Measurements from ENCODE around the gene MME. TPM values are rescaled to one million over a fixed set of nuclear protein-coding genes. Genes with fewer than 3 reads are reported as not detected.

Gene MME
- total and polyA plus RNA-seq, 4 experiments from 2014 or later = 0.26 to 2.1 TPM; not detected in 2

DNA sequence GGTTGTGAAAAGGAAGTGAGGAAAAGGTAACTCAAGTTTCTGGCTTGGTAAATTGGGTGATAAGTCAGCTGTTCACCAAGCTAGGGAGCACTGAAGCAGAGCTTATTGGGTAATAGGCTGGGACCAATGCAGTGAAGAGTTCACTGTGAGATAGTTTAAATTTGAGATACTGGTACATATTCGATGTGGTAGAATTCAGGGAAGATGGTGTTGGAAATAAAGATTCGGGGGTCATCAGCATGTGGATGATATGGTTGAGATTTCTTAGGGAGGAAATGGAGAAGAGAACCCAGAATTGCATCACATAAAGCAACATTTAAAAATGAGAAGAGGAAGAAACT lies 16.9 kb downstream of the MME start:
- Histone ChIP-seq H3K4me1 (ENCODE audit: insufficient read depth, low read length) (no peaks in the 10 kb centered on the region), H3K27me3 (ENCODE audit: insufficient read depth, low read length) (no peaks in the 10 kb centered on the region), H3K36me3 (ENCODE audit: insufficient read depth, low read length) (no peaks in the 10 kb centered on the region), H3K9me3 (ENCODE audit: control insufficient read depth in 1 of 2, low read length in 2 of 2) (no peaks in the 10 kb centered on the region), H3K4me3 (ENCODE audit: low read length in 2 of 2) (no peak overlapping the region), H3K27ac (ENCODE audit: low read depth, low read length) (no peak overlapping the region)
- Mint-ChIP-seq H3K9me3 (peaks cover 0 to 12% (median 3%) of the 10 kb centered on the region in 8 donors), H3K4me3 (no peak overlapping the region), H3K4me1 (no peaks in the 10 kb centered on the region), H3K27ac (no peak overlapping the region), H3K27me3 (no peaks in the 10 kb centered on the region), H3K36me3 (no peaks in the 10 kb centered on the region)
- POLR2A ChIA-PET (ENCODE audit: partially characterized antibody) = no interaction called here
- intact Hi-C loops (cut with micrococcal nuclease) = no loop called here
- CTCF ChIA-PET (ENCODE audit: partially characterized antibody) = no interaction called here
- no peak for DNase-seq

DNA sequence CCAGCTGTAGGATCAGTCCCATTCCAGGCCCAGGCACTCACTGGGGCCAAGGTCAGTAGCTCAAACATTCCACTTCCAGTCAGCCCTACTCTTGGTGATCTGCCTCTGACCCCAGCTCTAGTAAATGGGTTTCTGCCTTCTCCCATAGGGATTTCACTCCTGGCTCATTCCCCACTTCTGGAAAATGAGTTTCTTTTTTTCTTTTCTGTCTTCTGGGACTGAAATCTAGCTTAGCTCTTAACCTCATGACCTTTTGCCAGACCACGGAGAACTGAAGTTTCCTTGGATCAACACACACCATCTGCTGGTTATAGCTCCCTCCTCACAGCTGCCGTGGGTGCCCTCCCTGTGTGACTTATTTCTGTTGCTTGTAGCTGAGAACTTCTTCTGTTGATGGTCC lies 21.3 kb downstream of the MME start:
- Mint-ChIP-seq H3K4me1 (no peaks in the 10 kb centered on the region), H3K4me3 (no peak overlapping the region), H3K9me3 (peaks cover 0 to 12% (median 6%) of the 10 kb centered on the region in 8 donors), H3K36me3 (no peaks in the 10 kb centered on the region), H3K27me3 (no peaks in the 10 kb centered on the region), H3K27ac (no peak overlapping the region)
- Histone ChIP-seq H3K36me3 (ENCODE audit: insufficient read depth, low read length) (no peaks in the 10 kb centered on the region), H3K4me3 (ENCODE audit: low read length in 2 of 2) (no peak overlapping the region), H3K4me1 (ENCODE audit: insufficient read depth, low read length) (no peaks in the 10 kb centered on the region), H3K27ac (ENCODE audit: low read depth, low read length) (no peak overlapping the region), H3K9me3 (ENCODE audit: control insufficient read depth in 1 of 2, low read length in 2 of 2) (no peaks in the 10 kb centered on the region), H3K27me3 (ENCODE audit: insufficient read depth, low read length) (no peaks in the 10 kb centered on the region)
- CTCF ChIA-PET (ENCODE audit: partially characterized antibody) = no interaction called here
- no peak for DNase-seq
- intact Hi-C loops (cut with micrococcal nuclease) = no loop called here
- POLR2A ChIA-PET (ENCODE audit: partially characterized antibody) = no interaction called here

DNA sequence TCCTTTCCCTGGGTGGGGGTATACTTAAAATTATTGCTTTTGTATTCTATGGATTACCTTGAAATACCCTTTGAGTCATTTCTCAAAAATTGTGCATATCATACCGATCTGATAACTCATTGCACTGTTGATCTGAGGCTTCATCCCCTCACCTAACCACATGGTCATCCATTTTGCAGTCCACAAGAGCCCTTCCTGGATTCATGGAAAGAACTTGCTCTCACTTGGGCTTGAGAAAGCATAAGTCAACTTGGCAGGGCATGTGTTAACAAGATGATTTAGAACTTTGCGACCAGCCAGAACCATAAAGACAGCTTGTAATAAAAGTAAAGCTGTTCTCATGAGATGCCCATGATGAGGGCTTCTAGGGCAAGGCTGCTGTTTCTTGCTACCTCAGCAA lies 22.2 kb downstream of the MME start:
- Histone ChIP-seq H3K36me3 (ENCODE audit: insufficient read depth, low read length) (no peaks in the 10 kb centered on the region), H3K9me3 (ENCODE audit: control insufficient read depth in 1 of 2, low read length in 2 of 2) (no peaks in the 10 kb centered on the region), H3K4me3 (ENCODE audit: low read length in 2 of 2) (no peak overlapping the region), H3K4me1 (ENCODE audit: insufficient read depth, low read length) (no peaks in the 10 kb centered on the region), H3K27me3 (ENCODE audit: insufficient read depth, low read length) (no peaks in the 10 kb centered on the region), H3K27ac (ENCODE audit: low read depth, low read length) (no peak overlapping the region)
- no peak for DNase-seq
- intact Hi-C loops (cut with micrococcal nuclease) = no loop called here
- Mint-ChIP-seq H3K27me3 (no peaks in the 10 kb centered on the region), H3K4me1 (no peaks in the 10 kb centered on the region), H3K27ac (no peak overlapping the region), H3K9me3 (peaks cover 0 to 16% (median 6%) of the 10 kb centered on the region in 8 donors), H3K4me3 (no peak overlapping the region), H3K36me3 (no peaks in the 10 kb centered on the region)
- POLR2A ChIA-PET (ENCODE audit: partially characterized antibody) = no interaction called here
- CTCF ChIA-PET (ENCODE audit: partially characterized antibody) = no interaction called here

DNA sequence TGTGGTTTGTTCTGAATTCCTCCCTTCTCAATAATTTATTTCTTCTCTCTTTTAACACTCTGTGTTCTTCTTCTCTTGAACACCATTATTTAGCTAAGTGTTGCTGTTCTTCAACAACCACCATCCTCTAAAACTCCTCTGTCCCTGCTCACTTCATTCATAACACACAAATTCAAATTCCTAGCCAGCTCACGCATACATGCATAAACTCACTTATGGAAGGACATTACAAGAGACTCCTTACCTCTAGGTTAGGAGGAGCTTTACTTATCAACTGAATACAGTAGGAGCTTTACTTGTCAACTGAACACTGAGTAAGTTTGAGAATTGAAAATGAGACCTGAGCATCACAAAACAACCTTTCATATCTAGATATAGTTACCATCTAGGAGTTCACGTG lies 23.6 kb downstream of the MME start:
- Mint-ChIP-seq H3K27me3 (no peaks in the 10 kb centered on the region), H3K27ac (no peak overlapping the region), H3K4me1 (no peaks in the 10 kb centered on the region), H3K36me3 (no peaks in the 10 kb centered on the region), H3K4me3 (no peak overlapping the region), H3K9me3 (peaks cover 0 to 9% (median 4%) of the 10 kb centered on the region in 8 donors)
- no peak overlapping the region for H3K27ac ChIP-seq (ENCODE audit: low read depth, low read length)
- POLR2A ChIA-PET (ENCODE audit: partially characterized antibody) = no interaction called here
- intact Hi-C loops (cut with micrococcal nuclease) = no loop called here
- no peak overlapping the region for H3K4me3 ChIP-seq (ENCODE audit: low read length in 2 of 2)
- CTCF ChIA-PET (ENCODE audit: partially characterized antibody) = no interaction called here
- H3K4me1 ChIP-seq (ENCODE audit: insufficient read depth, low read length) = no peaks in the 10 kb centered on the region
- no peaks in the 10 kb centered on the region for H3K27me3 ChIP-seq (ENCODE audit: insufficient read depth, low read length)
- H3K9me3 ChIP-seq (ENCODE audit: control insufficient read depth in 1 of 2, low read length in 2 of 2) = no peaks in the 10 kb centered on the region
- no peaks in the 10 kb centered on the region for H3K36me3 ChIP-seq (ENCODE audit: insufficient read depth, low read length)
- no peak for DNase-seq

DNA sequence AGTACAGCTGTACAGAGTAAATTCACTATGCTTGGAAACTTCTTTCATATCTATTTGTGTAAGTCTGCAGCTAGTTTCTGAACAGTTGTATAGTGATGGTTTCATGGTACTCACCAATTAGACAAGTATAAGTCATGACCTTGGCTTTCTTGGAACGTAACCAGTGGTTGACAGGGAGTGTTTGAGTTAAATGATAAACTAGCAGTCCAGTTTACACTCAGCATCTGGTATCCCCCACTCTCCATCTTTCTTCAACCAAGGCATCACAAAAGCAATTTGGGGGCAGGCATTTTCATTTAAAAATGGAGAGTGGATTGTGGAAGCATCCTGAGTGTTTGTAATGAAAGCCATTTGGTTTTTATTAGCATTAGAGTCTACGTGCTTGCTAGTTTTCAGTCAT lies 26.0 kb downstream of the MME start:
- intact Hi-C loops (cut with micrococcal nuclease) = no loop called here
- Histone ChIP-seq H3K36me3 (ENCODE audit: insufficient read depth, low read length) (no peaks in the 10 kb centered on the region), H3K4me1 (ENCODE audit: insufficient read depth, low read length) (no peaks in the 10 kb centered on the region), H3K4me3 (ENCODE audit: low read length in 2 of 2) (no peak overlapping the region), H3K27me3 (ENCODE audit: insufficient read depth, low read length) (no peaks in the 10 kb centered on the region), H3K27ac (ENCODE audit: low read depth, low read length) (no peak overlapping the region), H3K9me3 (ENCODE audit: control insufficient read depth in 1 of 2, low read length in 2 of 2) (no peaks in the 10 kb centered on the region)
- Mint-ChIP-seq H3K36me3 (no peaks in the 10 kb centered on the region), H3K27me3 (no peaks in the 10 kb centered on the region), H3K4me1 (peaks cover 0 to 5% (median 0%) of the 10 kb centered on the region in 4 donors), H3K4me3 (no peak overlapping the region), H3K9me3 (peaks cover 0 to 8% (median 3%) of the 10 kb centered on the region in 8 donors), H3K27ac (no peak overlapping the region)
- POLR2A ChIA-PET (ENCODE audit: partially characterized antibody) = no interaction called here
- CTCF ChIA-PET (ENCODE audit: partially characterized antibody) = no interaction called here
- DNase-seq = no peak

DNA sequence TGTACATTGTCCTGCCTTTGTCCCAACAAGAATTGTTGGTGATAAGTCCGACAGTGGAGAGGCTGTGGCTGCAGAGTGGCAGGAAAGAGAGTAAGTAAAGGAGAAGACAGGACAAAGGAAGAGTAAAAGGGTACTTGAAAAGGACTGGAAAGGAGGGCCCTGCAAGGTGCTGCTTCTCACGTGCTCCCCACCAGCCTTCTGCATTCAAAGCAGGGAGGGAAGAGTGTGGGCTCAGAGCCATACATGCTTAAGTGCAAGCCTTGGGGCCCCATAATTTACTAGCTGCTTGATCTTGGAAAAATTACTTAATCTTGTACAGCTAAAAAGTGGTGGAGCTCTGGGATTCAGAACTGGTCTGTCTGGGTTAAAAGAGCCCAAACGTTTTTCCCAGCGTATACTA lies 29.9 kb downstream of the MME start:
- no peak for DNase-seq
- ChIA-PET POLR2A (ENCODE audit: partially characterized antibody) (no interaction called here), CTCF (ENCODE audit: partially characterized antibody) (no interaction called here)
- Histone ChIP-seq H3K9me3 (ENCODE audit: control insufficient read depth in 1 of 2, low read length in 2 of 2) (no peaks in the 10 kb centered on the region), H3K4me1 (ENCODE audit: insufficient read depth, low read length) (no peaks in the 10 kb centered on the region), H3K27ac (ENCODE audit: low read depth, low read length) (no peak overlapping the region), H3K4me3 (ENCODE audit: low read length in 2 of 2) (no peak overlapping the region), H3K36me3 (ENCODE audit: insufficient read depth, low read length) (no peaks in the 10 kb centered on the region), H3K27me3 (ENCODE audit: insufficient read depth, low read length) (no peaks in the 10 kb centered on the region)
- H3K27ac Mint-ChIP-seq = no peak overlapping the region
- H3K27me3 Mint-ChIP-seq = no peaks in the 10 kb centered on the region
- intact Hi-C loops (cut with micrococcal nuclease) = no loop called here
- H3K9me3 Mint-ChIP-seq = peaks cover 0 to 7% (median 1%) of the 10 kb centered on the region in 8 donors
- H3K4me1 Mint-ChIP-seq = peaks cover 0 to 13% (median under 1%) of the 10 kb centered on the region in 4 donors
- no peak overlapping the region for H3K4me3 Mint-ChIP-seq
- no peaks in the 10 kb centered on the region for H3K36me3 Mint-ChIP-seq

DNA sequence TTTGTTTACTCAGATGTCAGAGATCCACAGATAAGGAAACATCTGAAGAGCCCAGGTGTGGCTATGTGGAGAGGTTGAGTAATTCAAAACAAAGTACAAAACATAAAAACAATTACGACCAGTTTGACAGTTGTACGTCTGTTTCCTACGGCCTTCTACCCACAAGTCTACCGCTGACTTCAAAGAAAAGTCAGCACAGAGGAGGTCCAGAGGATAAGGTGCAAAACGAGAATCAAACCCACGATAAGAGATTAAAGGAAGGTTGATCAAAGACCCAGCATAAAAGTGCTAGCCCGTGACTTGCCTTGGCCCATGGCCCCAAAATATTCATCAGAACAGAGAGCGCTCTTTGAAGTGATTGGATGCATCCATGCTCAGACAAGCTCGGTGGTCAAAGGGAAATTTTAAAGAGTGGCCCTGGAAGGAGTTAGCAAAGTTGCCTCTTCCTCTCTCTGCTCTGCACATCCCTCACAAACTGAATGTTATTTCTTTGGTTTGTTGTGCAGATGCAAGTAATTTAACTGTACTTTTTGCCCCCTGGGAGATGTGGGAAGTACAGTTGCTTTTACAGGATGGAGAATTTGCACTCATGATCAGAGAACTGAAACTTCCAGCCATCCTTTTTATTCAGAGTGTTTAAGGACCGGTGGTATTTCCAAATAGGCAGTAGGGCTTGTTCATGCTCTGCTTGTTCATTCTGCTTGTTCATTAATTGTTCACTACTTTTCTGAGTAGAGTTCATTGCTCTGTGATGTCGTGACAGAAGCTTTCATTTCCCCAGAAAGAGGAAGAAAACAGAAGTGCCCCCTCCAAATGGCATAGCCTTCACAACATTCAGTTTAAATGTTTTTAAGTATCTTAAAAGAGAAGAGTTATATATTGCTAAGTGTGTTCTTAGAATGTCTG lies 31.1 kb downstream of the MME start:
- Histone ChIP-seq H3K4me1 (ENCODE audit: insufficient read depth, low read length) (no peaks in the 10 kb centered on the region), H3K27ac (ENCODE audit: low read depth, low read length) (no peak overlapping the region), H3K27me3 (ENCODE audit: insufficient read depth, low read length) (no peaks in the 10 kb centered on the region), H3K4me3 (ENCODE audit: low read length in 2 of 2) (no peak overlapping the region), H3K9me3 (ENCODE audit: control insufficient read depth in 1 of 2, low read length in 2 of 2) (no peaks in the 10 kb centered on the region), H3K36me3 (ENCODE audit: insufficient read depth, low read length) (no peaks in the 10 kb centered on the region)
- Mint-ChIP-seq H3K4me1 (peaks cover 0 to 13% (median under 1%) of the 10 kb centered on the region in 4 donors), H3K27ac (peak overlapping the region in 2 of 7 donors; percentile 26 to 28), H3K4me3 (peak overlapping the region in 2 of 8 donors; percentile 22 to 49), H3K27me3 (no peaks in the 10 kb centered on the region), H3K36me3 (no peaks in the 10 kb centered on the region), H3K9me3 (peaks cover 0 to 7% (median 2%) of the 10 kb centered on the region in 8 donors)
- CTCF ChIA-PET (ENCODE audit: partially characterized antibody) = no interaction called here
- DNase-seq = peak in 4 of 5 donors; percentile 15 to 33 (median 19)
- POLR2A ChIA-PET (ENCODE audit: partially characterized antibody) = no interaction called here
- intact Hi-C loops (cut with micrococcal nuclease) = no loop called here
